HG03378 (cell line): ENCODE results near the gene REN.

Experiments
- ATAC-seq: cut with Tn5 transposase; IDR thresholded peaks from one replicate; pipeline ENCODE4 v1.9.1; 2021; ENCODE audit warnings: mild to moderate bottlenecking, moderate library complexity; ENCODE audit not compliant: unreplicated experiment

REN gene

GRCh38 chr1:204134103-204134502, 32.0 kb downstream of the REN start:
- ATAC-seq = no peak

DNA sequence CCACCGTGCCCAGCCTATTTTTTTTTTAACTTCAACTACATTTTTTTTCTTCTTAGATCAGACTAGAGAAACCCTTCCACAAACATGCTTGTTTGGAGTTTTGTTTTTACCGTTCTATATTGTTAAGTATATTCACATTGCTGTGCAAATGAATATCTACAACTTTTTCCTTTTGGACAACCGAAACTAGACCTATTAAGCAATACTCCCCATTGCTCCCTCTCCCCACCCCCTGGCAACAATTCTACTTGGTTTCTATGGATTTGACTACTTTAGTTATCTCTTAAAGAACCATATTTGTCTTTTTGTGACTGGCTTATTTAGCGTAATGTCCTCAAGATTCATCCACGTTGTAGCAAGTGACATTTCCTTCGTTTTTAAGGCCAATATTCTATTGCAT, 33.4 kb downstream of the REN start:
- ATAC-seq = no peak

DNA sequence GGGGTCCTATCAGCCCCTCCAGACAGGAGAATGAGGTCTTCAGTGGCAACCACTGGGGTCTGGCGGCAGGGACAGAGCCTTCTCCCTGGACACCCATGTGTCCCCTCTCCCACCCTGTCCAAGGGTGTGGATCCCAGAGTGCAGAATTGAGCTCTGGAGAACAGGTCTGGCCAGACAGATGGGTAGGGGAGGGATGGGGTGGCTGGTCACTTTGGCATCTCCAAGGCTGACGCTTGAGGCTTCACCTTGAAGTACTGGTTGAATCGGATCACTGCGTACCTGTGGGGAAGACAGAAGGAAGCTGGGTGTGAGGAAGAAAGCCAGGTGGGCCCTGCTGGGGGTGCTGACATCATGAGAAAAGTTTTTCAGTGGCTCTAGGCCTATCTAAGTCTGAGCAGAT, 34.2 kb downstream of the REN start:
- no peak for ATAC-seq

GRCh38 chr1:204130981-204131892, 34.9 kb downstream of the REN start:
- ATAC-seq = no peak

GRCh38 chr1:204130178-204130577, 36.0 kb downstream of the REN start:
- no peak for ATAC-seq

DNA sequence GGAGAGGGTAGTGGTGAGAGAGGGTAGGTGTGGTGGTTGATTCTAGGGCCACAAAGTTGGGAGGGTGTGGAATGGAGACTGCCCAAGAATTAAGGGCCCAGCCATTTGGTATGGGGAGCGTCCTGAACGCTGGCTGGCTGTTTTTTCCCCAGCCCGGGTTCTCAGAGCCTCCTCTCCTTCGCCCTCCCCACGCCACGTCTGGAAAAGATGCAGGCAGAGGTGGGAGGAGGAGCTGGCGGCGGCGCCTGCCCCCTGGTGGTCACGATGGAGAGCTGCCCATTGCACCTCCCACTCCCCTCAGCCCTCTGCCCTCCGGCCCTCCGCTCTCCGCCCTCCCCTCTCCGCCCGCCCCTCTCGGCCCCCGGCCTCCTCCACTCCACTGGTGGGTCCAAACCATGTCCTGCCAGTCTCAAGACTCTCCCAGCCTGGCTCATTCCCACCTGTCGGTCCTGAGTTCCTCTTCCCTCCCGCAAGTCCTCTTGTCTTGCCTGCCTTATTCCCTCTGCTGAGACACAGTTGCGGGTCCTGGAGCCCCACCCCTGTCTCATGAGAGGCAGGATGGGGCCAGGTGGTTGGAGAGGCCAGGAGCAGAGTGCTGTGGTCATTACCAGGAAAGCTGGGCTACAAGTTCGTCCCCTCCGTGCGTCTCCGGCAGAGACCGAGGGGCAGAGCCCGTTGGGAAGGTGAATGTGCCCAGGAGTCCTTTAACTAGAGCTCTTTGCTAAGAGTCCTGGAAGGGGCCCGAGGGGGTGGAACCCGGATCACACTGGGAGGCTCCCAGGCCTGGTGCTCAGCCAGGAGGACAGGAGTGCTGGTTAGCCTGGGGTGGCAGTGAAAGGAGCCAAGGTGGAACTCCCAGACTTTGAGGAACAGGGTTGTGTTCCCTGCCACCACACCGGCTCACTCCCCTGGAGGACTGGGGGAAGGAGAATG, 36.9 kb downstream of the REN start:
- ATAC-seq = no peak

GRCh38 chr1:204128464-204128963, 37.6 kb downstream of the REN start:
- no peak for ATAC-seq

DNA sequence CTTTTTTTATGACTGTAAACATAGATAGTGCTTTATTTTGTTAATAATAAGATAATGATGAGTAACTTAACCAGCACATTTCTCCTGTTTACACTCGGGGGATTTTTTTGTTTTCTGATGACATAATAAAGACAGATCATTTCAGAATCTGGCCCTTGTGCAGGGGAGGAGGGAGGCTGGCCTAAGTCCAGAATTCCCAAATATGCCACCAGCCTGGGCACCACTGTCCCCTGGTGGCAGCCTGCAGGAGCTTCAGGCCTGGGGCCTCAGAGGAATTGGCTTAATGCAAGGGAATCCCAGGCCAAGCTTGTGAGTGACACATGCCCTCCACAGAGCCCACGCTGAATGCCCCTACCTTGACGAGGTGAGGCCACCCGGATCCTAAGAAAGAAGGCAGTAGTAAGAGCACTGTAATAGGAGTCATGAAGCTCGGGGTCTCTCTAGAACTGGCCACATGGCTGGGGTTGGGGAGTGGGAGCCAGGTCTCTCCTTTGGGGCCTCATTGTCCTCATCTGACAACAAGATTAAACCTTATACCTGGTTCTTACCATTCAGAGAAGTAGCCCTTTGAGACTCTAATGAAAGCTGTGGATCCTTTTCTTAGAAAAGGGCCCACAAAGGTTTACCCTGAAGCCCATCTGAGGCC, 38.4 kb downstream of the REN start:
- no peak for ATAC-seq

GRCh38 chr1:204126956-204127355, 39.2 kb downstream of the REN start:
- ATAC-seq = no peak

- no peak for ATAC-seq
These were observed 39.8 kb downstream of the REN start for GRCh38 chr1:204126386-204126785.

DNA sequence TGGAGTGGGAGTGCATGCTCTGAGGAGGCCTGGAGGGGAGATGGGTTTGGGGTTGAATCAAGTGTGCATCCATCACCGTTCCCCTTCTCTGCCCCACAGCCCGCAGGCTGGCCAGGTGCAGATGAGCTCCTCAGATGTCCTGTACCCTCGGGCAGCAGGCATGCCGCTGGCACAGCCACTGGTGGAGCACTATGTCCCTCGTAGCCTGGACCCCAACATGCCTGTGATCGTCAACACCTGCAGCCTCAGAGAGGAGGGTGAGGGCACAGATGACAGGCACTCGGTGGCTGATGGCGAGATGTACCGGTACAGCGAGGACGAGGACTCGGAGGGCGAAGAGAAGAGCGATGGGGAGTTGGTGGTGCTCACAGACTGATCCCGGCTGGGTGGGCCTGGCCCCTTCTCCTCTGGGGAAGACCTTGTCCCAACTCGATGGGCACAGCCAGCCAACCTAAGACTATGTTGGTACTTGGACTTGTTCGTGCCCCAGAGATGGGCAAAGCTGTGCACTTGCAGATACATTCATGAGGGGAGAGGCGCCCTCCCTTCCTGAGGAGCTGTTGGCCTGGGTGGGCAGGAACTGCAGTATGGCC, 40.3 kb downstream of the REN start:
- no peak for ATAC-seq

DNA sequence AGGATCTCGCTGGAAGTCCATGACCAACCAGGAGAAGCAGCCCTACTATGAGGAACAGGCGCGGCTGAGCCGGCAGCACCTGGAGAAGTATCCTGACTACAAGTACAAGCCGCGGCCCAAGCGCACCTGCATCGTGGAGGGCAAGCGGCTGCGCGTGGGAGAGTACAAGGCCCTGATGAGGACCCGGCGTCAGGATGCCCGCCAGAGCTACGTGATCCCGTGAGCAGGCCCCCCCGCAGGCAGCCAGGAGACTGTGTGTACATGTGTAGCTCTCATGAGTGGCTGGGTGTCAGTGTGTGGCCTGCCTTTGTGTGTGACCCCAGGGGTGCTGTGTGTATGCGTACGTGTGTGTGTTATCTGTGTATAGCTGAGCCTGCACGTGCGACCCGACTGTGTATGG, 41.5 kb downstream of the REN start:
- ATAC-seq = no peak

DNA sequence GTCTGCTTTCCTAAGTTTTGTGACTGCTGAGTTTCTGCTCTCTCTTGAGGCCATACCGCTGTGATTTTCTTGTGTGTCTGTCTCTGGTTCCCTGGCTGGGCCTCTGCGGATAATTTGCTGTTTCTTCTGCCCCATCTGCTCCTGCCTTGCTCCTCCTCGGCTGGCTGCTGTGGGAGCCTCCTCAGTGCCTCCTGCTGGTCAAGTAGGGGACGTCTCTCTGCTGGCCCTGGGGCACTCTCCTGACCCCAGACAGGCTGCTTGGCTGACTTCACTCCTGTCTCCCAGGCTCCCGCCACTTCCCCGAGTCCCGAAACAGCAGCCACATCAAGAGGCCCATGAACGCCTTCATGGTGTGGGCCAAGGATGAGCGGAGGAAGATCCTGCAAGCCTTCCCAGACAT, 42.8 kb downstream of the REN start:
- no peak for ATAC-seq

- no peak for ATAC-seq
These were observed 44.1 kb downstream of the REN start for GRCh38 chr1:204121840-204122555.

GRCh38 chr1:204116539-204116938, 49.6 kb downstream of the REN start:
- ATAC-seq = no peak

DNA sequence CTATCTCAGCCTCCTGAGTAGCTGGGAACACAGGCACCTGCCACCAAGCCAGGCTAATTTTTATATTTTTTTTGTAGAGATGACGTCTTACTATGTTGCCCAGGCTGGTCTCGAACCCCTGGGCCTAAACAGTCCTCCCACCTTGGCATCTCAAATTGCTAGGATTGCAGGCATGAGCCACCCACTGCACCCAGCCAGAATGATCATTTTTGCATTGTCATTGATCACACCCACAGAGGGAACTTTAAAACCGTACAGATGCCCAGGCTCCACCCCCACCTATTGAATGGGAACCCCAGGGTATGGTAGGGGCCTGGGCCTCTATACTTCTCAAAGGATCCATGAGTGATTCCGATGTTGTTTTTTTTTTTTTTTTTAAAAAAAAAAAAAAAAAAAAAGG, 51.0 kb downstream of the REN start:
- no peak for ATAC-seq

- no peak for ATAC-seq
These were observed 51.5 kb downstream of the REN start for GRCh38 chr1:204114606-204115005.

DNA sequence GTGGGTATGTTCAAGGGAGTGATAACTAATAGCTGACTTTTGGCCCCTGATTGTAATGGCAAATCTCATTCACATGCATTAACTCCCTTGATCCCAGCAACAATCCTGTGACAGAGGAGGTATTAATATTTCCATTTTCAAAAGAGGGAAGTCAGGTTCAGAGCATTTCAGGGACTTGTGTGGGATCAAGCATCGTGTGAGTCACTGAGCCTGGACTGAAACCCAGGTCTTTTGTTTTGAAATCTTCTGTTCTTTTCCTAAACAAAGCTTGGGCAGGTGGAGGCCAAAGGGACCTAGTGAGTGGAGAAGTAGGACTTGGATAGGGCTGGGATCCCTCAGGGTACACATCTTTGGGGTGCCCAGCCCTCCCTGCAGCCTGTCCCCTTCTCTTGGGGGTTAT, 52.2 kb downstream of the REN start:
- ATAC-seq = no peak

DNA sequence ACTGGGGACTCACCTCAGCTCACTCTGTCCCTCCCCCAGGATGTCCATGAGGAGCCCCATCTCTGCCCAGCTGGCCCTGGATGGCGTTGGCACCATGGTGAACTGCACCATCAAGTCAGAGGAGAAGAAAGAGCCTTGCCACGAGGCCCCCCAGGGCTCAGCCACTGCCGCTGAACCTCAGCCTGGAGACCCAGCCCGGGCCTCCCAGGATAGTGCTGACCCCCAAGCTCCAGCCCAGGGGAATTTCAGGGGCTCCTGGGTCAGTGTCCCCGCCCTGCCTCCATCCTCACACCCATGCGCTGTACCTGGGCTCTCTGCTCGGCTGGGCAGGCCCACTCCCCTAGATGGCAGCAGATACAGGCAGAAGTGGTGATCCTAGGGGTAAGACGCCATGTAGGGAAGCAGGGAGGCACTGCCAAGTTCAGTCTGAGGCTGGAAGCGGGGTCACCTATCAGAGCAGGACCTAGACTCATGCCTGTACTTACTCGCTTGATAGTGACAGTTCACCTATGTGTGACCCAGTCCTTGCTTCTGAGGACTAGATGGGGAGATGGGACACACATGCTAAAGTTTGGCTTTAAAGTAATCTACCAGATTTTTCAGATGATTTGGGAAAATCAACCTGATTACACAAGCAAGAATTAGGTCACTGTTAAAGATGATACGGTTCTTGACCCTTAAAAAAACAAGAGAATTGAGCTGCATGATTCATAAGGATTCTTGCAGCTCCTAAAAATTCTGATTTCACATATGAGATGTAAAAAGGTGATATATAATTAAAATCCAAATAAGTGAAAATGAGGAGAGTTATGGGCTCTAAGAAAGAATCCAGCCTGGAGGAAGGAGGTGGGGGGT, 53.0 kb downstream of the REN start:
- ATAC-seq = no peak
